RWPE1 (cell line): ENCODE measurements around the gene CORO2B.

Experiments used
- CTCF ChIA-PET: fragments of 350-600 bp; sonication (Branson Sonifier 250); formaldehyde crosslinking; extraction: SDS; loops from one replicate; lab custom pipeline; 2021; lab: Yijun Ruan, JAX
- POLR2A ChIA-PET: fragments of 400-600 bp; formaldehyde crosslinking; extraction: SDS; loops from one replicate; lab custom pipeline; 2020; ENCODE audit warnings: antibody characterized with exemption; ENCODE audit not compliant: low non-redundant PET; lab: Yijun Ruan, JAX
- DNase-seq: peaks from one replicate; pipeline ENCODE4 v3.0.0; 2012; ENCODE audit warnings: low spot score
- H3K27ac ChIP-seq: fragments of 450-650 bp; 2 replicates; pipeline ENCODE4 v1.5.1; 2017
- CTCF ChIP-seq: fragments of 450-650 bp; conservative IDR thresholded peaks from 2 replicates; pipeline ENCODE4 v1.5.1; 2017; ENCODE audit warnings: low read depth, mild to moderate bottlenecking

CORO2B gene

GRCh38 chr15:68548364-68548763, 30.4 kb upstream of the CORO2B start:
- no peak for TF ChIP-seq CTCF
- no peak overlapping the region for H3K27ac ChIP-seq
- no peak for DNase-seq
- CTCF ChIA-PET = interaction anchor here (0.5 to 7.7 kb wide), 5 partner anchors 12 to 242 kb away, joined by 3 to 90 read pairs (median 3); no protein-coding TSS in a partner anchor
- POLR2A ChIA-PET = no interaction called here

- no peak overlapping the region for H3K27ac ChIP-seq
- POLR2A ChIA-PET = no interaction called here
- TF ChIP-seq CTCF = no peak
- DNase-seq = no peak
- CTCF ChIA-PET = interaction anchor here (0.5 to 7.7 kb wide), 25 partner anchors 9 to 375 kb away, joined by 3 to 90 read pairs (median 3); no protein-coding TSS in a partner anchor
These were observed 28.8 kb upstream of the CORO2B start for GRCh38 chr15:68550004-68550403.

GRCh38 chr15:68550498-68551295, 28.1 kb upstream of the CORO2B start:
- H3K27ac ChIP-seq = no peak overlapping the region
- CTCF ChIA-PET = interaction anchor here (0.5 to 7.7 kb wide), 23 partner anchors 9 to 374 kb away, joined by 3 to 90 read pairs (median 3); no protein-coding TSS in a partner anchor
- DNase-seq = peak; percentile 68
- POLR2A ChIA-PET = no interaction called here
- TF ChIP-seq CTCF = peak; percentile 96

DNA sequence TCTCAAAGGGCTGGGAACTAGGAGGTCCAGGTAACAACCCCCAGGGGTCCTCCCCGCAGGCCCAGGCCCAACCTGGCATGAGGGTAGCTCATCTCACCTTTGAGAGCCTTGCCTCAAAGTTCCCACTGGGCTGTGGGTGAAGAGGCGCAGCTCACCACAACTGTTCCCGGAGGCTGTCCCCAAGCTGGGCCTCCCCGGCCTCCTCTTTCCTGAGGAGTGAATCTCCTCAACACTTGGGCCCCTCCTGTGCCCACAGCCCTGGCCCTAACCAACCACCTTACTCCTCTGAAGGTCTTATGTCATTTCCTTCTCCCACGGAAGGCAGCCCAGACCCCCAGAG, 27.5 kb upstream of the CORO2B start:
- no peak for DNase-seq
- TF ChIP-seq CTCF = no peak
- no peak overlapping the region for H3K27ac ChIP-seq
- ChIA-PET POLR2A (no interaction called here), CTCF (interaction anchor here (0.7 to 7.7 kb wide), 5 partner anchors 10 to 324 kb away, joined by 3 to 90 read pairs (median 6); no protein-coding TSS in a partner anchor)

DNA sequence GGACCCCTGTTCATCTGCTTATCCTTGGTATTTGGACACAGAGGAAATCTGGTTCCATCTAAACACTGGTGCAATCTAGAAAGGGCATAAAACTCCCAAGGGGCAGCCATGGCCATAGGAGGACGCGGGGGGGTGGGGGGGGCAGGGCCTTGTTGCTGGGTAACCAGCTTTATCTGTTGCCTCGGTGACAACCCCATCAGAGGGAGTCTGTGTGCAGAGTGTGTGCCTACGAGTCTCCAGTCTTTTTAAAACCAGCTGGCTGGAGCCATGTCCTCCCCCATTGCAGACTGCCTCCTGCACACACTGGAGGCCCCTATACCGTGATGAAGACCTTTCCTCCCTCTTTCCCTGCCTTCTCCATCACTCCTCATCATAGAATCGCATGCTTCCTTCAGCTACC, 26.4 kb upstream of the CORO2B start:
- CTCF ChIA-PET = interaction anchor here (0.6 to 7.7 kb wide), 4 partner anchors 54 to 324 kb away, joined by 3 to 90 read pairs (median 4); no protein-coding TSS in a partner anchor
- POLR2A ChIA-PET = no interaction called here
- DNase-seq = no peak
- no peak for TF ChIP-seq CTCF
- no peak overlapping the region for H3K27ac ChIP-seq

GRCh38 chr15:68552773-68553172, 26.0 kb upstream of the CORO2B start:
- no peak for DNase-seq
- CTCF ChIA-PET = interaction anchor here (0.6 to 7.7 kb wide), 4 partner anchors 54 to 323 kb away, joined by 3 to 90 read pairs (median 4); no protein-coding TSS in a partner anchor
- POLR2A ChIA-PET = no interaction called here
- no peak overlapping the region for H3K27ac ChIP-seq
- no peak for TF ChIP-seq CTCF
